Sigmoid colon (tissue), 7 donors: ENCODE results near the gene SMC2. TPM values are rescaled to one million over a fixed set of nuclear protein-coding genes. Genes with fewer than 3 reads are reported as not detected.
A peak's percentile ranks its signal among the peaks of the same experiment; 100 is the strongest.

ENCODE experiments used
- DNase-seq: peaks from one replicate; pipeline ENCODE4 v3.0.0-alpha.2; 2019
- H3K27ac ChIP-seq, 4 donors: fragments of 200-600 bp; sonication (generic); one replicate each; pipeline ENCODE4 v1.5.1; 2016 to 2019; ENCODE audit warnings: mild to moderate bottlenecking in 1 of 4
- H3K27me3 ChIP-seq, 3 donors: fragments of 200-600 bp; sonication (generic); one replicate each; pipeline ENCODE4 v1.5.1; 2019; ENCODE audit warnings: mild to moderate bottlenecking in 1 of 3
- H3K36me3 ChIP-seq, 4 donors: fragments of 200-600 bp; sonication (generic); one replicate each; pipeline ENCODE4 v1.5.1; 2016 to 2019
- H3K4me1 ChIP-seq, 4 donors: fragments of 200-600 bp; sonication (generic); one replicate each; pipeline ENCODE4 v1.5.1; 2017 to 2019
- H3K4me3 ChIP-seq, 4 donors: fragments of 200-600 bp; sonication (generic); one replicate each; pipeline ENCODE4 v1.5.1; 2017 to 2019; ENCODE audit warnings: mild to moderate bottlenecking in 2 of 4, moderate library complexity in 1 of 4
- H3K9me3 ChIP-seq, 4 donors: fragments of 200-600 bp in 3 of 4; sonication (generic) in 3 of 4; one replicate each; pipeline versions ENCODE4 v1.5.1 to v1.6.1; 2013 to 2019
- CTCF ChIP-seq, 4 experiments: fragments of 450-650 bp in 3 of 4; fragments of 200-600 bp in 1 of 4; IDR thresholded peaks; one replicate each; pipeline ENCODE4 v1.5.1; 2016 to 2019; ENCODE audit warnings: antibody characterized with exemption in 4 of 4, mild to moderate bottlenecking in 3 of 4, moderate library complexity in 2 of 4
- EP300 ChIP-seq, 4 donors: sonication (generic); formaldehyde crosslinking; IDR thresholded peaks; one replicate each; pipeline ENCODE4 v1.6.1; 2017; ENCODE audit warnings: antibody characterized with exemption in 4 of 4
- POLR2A ChIP-seq, 2 donors: fragments of 450-650 bp; IDR thresholded peaks; one replicate each; pipeline ENCODE4 v1.6.1; 2016; ENCODE audit warnings: antibody characterized with exemption in 2 of 2, mild to moderate bottlenecking in 2 of 2, moderate library complexity in 2 of 2
- POLR2AphosphoS5 ChIP-seq, 4 donors: sonication (generic); formaldehyde crosslinking; IDR thresholded peaks; one replicate each; pipeline ENCODE4 v1.6.1; 2017; ENCODE audit warnings: antibody characterized with exemption in 4 of 4
- WGBS, 2 donors: extraction: QIAGEN DNeasy Blood & Tissue Kit; methylation state at CpG; one replicate each; pipeline ENCODE4 v1.1.7; 2013; 5-methylcytosine and 5-hydroxymethylcytosine counted together
- intact Hi-C: fragments of 100-400 bp; cut with DNase I; formaldehyde crosslinking; loops from one replicate; pipeline ENCODE4 v1.15.1; 2023
- polyA plus RNA-seq, 3 donors: library from polyadenylated mRNA; stranded (reverse); fragments of 200-250 nt; gene quantifications; one replicate each; pipeline ENCODE4 v1.2.3, GENCODE V29; 2013
- total RNA-seq, 4 donors: library from RNA; depleted of rRNA; stranded (reverse); fragments of >200 nt; gene quantifications; one replicate each; pipeline ENCODE4 v1.1.0, GENCODE V29; 2016
- donor health status: healthy with polysubstance abuse.
- donor health status: Bipolar disorder and iron deficiency.
- donor health status: healthy.

Gene SMC2
- total and polyA plus RNA-seq, 7 donors, result 2.4 to 8.6 (median 7.8) TPM

GRCh38 chr9:104082168-104082567 lies 11.9 kb upstream of the SMC2 start:
- TF ChIP-seq EP300 (IDR thresholded peaks at IDR 0.05) (no peak), CTCF (IDR thresholded peaks at IDR 0.05) (no peak), POLR2A (IDR thresholded peaks at IDR 0.05) (no peak)
- Histone ChIP-seq H3K4me1 (peaks cover 0 to 15% (median 2%) of the 10 kb centered on the region in 4 donors), H3K27me3 (no peaks in the 10 kb centered on the region), H3K4me3 (no peak overlapping the region), H3K27ac (no peak overlapping the region), H3K9me3 (peaks cover 0 to 3% (median 0%) of the 10 kb centered on the region in 4 donors), H3K36me3 (no peaks in the 10 kb centered on the region)
- DNase-seq, result no peak
- WGBS, 2 donors, result 96% methylated on average over 1 of the region's 1 CpG
- intact Hi-C loops, result no loop called here

- DNase-seq, result no peak
- H3K36me3 ChIP-seq, result no peaks in the 10 kb centered on the region
- no peaks in the 10 kb centered on the region for H3K27me3 ChIP-seq
- no peak for TF ChIP-seq POLR2A (IDR thresholded peaks at IDR 0.05)
- TF ChIP-seq EP300 (IDR thresholded peaks at IDR 0.05), result no peak
- no peak for TF ChIP-seq CTCF (IDR thresholded peaks at IDR 0.05)
- WGBS, 2 donors, result 79 to 84% methylated on average over 1 of the region's 1 CpG
- peaks cover 0 to 25% (median 5%) of the 10 kb centered on the region in 4 donors for H3K4me1 ChIP-seq
- H3K27ac ChIP-seq, result no peak overlapping the region
- no peak overlapping the region for H3K4me3 ChIP-seq
- intact Hi-C loops, result no loop called here
- no peaks in the 10 kb centered on the region for H3K9me3 ChIP-seq
Observed at GRCh38 chr9:104085525-104085924, 8.6 kb upstream of the SMC2 start.

GRCh38 chr9:104087894-104088293 lies 6.2 kb upstream of the SMC2 start:
- WGBS, 2 donors, result 92 to 95% methylated on average over 3 of the region's 3 CpGs

GRCh38 chr9:104088416-104088815 lies 5.7 kb upstream of the SMC2 start:
- intact Hi-C loops, result no loop called here
- peaks cover 0 to 47% (median 21%) of the 10 kb centered on the region in 4 donors for H3K4me1 ChIP-seq
- peak overlapping the region in 1 of 4 donors; percentile 17 for H3K27ac ChIP-seq

More at GRCh38 chr9:104087894-104088293, 6.2 kb upstream of the SMC2 start:
- Histone ChIP-seq H3K36me3 (no peaks in the 10 kb centered on the region), H3K4me3 (no peak overlapping the region), H3K27ac (no peak overlapping the region), H3K27me3 (no peaks in the 10 kb centered on the region), H3K9me3 (no peaks in the 10 kb centered on the region), H3K4me1 (peaks cover 0 to 44% (median 18%) of the 10 kb centered on the region in 4 donors)
- intact Hi-C loops, result no loop called here
- TF ChIP-seq POLR2A (IDR thresholded peaks at IDR 0.05), result no peak
- TF ChIP-seq CTCF (IDR thresholded peaks at IDR 0.05), result no peak
- TF ChIP-seq EP300 (IDR thresholded peaks at IDR 0.05), result no peak
- TF ChIP-seq POLR2AphosphoS5 (IDR thresholded peaks at IDR 0.05), result no peak
- DNase-seq, result no peak

More at GRCh38 chr9:104088416-104088815, 5.7 kb upstream of the SMC2 start:
- DNase-seq, result no peak
- Histone ChIP-seq H3K4me3 (no peak overlapping the region), H3K9me3 (no peaks in the 10 kb centered on the region), H3K36me3 (no peaks in the 10 kb centered on the region), H3K27me3 (no peaks in the 10 kb centered on the region)
- WGBS, 2 donors, result 86 to 87% methylated on average over 2 of the region's 2 CpGs
- TF ChIP-seq POLR2A (IDR thresholded peaks at IDR 0.05), result no peak
- TF ChIP-seq POLR2AphosphoS5 (IDR thresholded peaks at IDR 0.05), result no peak
- no peak for TF ChIP-seq EP300 (IDR thresholded peaks at IDR 0.05)
- TF ChIP-seq CTCF (IDR thresholded peaks at IDR 0.05), result no peak
